HEK293 (cell line): ENCODE results near the gene AUH.

Experiments used
- CTCF ChIA-PET: fragments of 350-600 bp; formaldehyde crosslinking; extraction: SDS; loops from one replicate; lab custom pipeline; 2021; ENCODE audit warnings: antibody characterized with exemption; lab: Yijun Ruan, JAX
- POLR2A ChIA-PET: fragments of 300-600 bp; formaldehyde crosslinking; extraction: SDS; loops from one replicate; lab custom pipeline; 2020; ENCODE audit warnings: antibody characterized with exemption, inconsistent platforms; lab: Yijun Ruan, JAX
- H3K27ac ChIP-seq: fragments of 200-500 bp; sonication (Bioruptor generic); 2 replicates; pipeline ENCODE4 v1.5.1; 2014; ENCODE audit warnings: low read depth, low read length, control low read depth, inconsistent platforms; ENCODE audit errors: extremely low read depth
- H3K36me3 ChIP-seq, 2 experiments: fragments of 200-500 bp in 1 of 2; sonication (Bioruptor generic) in 1 of 2; 1 replicate in 1 of 2; 2 replicates in 1 of 2; pipeline ENCODE4 v1.5.1; 2014 to 2017; ENCODE audit warnings: inconsistent platforms in 2 of 2, low read length in 2 of 2; ENCODE audit not compliant: control insufficient read depth in 2 of 2, insufficient read depth in 1 of 2
- H3K4me1 ChIP-seq: fragments of 200-500 bp; sonication (Bioruptor generic); 2 replicates; pipeline ENCODE4 v1.5.1; 2014; ENCODE audit warnings: mild to moderate bottlenecking, low read length, inconsistent platforms; ENCODE audit not compliant: control insufficient read depth, insufficient read depth
- H3K4me3 ChIP-seq: 2 replicates; pipeline ENCODE4 v1.5.1; 2011; ENCODE audit warnings: low read depth, mild to moderate bottlenecking, control low read depth, low read length, moderate library complexity
- H3K9me3 ChIP-seq: fragments of 200-500 bp; sonication (Bioruptor generic); 2 replicates; pipeline ENCODE4 v1.5.1; 2014; ENCODE audit warnings: low read depth, low read length, inconsistent platforms; ENCODE audit not compliant: control insufficient read depth, insufficient read depth
- FEZF1 ChIP-seq: fragments of 450-650 bp; formaldehyde crosslinking; IDR thresholded peaks from 2 replicates; pipeline ENCODE4 v1.5.1; 2016; ENCODE audit warnings: missing biosample characterization, missing genetic modification characterization
- PRDM1 ChIP-seq: fragments of 450-650 bp; formaldehyde crosslinking; IDR thresholded peaks from 2 replicates; pipeline ENCODE4; 2016; ENCODE audit warnings: missing biosample characterization, missing genetic modification characterization
- PRDM6 ChIP-seq: fragments of 450-650 bp; formaldehyde crosslinking; IDR thresholded peaks from 2 replicates; pipeline ENCODE4 v1.5.1; 2017; ENCODE audit warnings: missing biosample characterization, missing genetic modification characterization
- ZBTB17 ChIP-seq: fragments of 450-650 bp; formaldehyde crosslinking; IDR thresholded peaks from 2 replicates; pipeline ENCODE4 v1.5.1; 2016; ENCODE audit warnings: missing biosample characterization, missing genetic modification characterization
- ZBTB20 ChIP-seq: fragments of 450-650 bp; formaldehyde crosslinking; IDR thresholded peaks from 2 replicates; pipeline ENCODE4 v1.5.1; 2016; ENCODE audit warnings: missing biosample characterization, missing genetic modification characterization
- ZFP3 ChIP-seq: fragments of 450-650 bp; formaldehyde crosslinking; IDR thresholded peaks from 2 replicates; pipeline ENCODE4 v1.5.1; 2016; ENCODE audit warnings: low read depth, missing biosample characterization, missing genetic modification characterization
- ZNF133 ChIP-seq: fragments of 450-650 bp; formaldehyde crosslinking; IDR thresholded peaks from 2 replicates; pipeline ENCODE4 v1.5.1; 2016; ENCODE audit warnings: missing biosample characterization, missing genetic modification characterization
- ZNF18 ChIP-seq: fragments of 450-650 bp; formaldehyde crosslinking; IDR thresholded peaks from 2 replicates; pipeline ENCODE4 v1.5.1; 2016; ENCODE audit warnings: missing biosample characterization, missing genetic modification characterization
- ZNF324 ChIP-seq: fragments of 450-650 bp; formaldehyde crosslinking; IDR thresholded peaks from 2 replicates; pipeline ENCODE4 v1.5.1; 2016; ENCODE audit warnings: missing biosample characterization, missing genetic modification characterization
- ZNF335 ChIP-seq: fragments of 450-650 bp; formaldehyde crosslinking; conservative IDR thresholded peaks from 2 replicates; pipeline ENCODE4 v1.5.1; 2016; ENCODE audit warnings: missing biosample characterization, missing genetic modification characterization
- ZNF514 ChIP-seq: fragments of 450-650 bp; formaldehyde crosslinking; IDR thresholded peaks from 2 replicates; pipeline ENCODE4 v1.5.1; 2016; ENCODE audit warnings: missing biosample characterization, missing genetic modification characterization
- ZNF660 ChIP-seq: fragments of 450-650 bp; IDR thresholded peaks from 2 replicates; pipeline ENCODE4 v1.5.1; 2018; ENCODE audit warnings: missing biosample characterization, mild to moderate bottlenecking, missing genetic modification characterization

AUH gene

GRCh38 chr9:91360551-91361290, 997 bp downstream of the AUH start:
- peak overlapping the region; percentile 66; the same call in 1 of the 2 replicates for H3K27ac ChIP-seq
- CTCF ChIA-PET = interaction anchor here (0.6 to 1.5 kb wide), 9 partner anchors 13 to 445 kb away, joined by 3 to 7 read pairs (median 3); no protein-coding TSS in a partner anchor

GRCh38 chr9:91359734-91360470, 1.8 kb downstream of the AUH start:
- CTCF ChIA-PET = interaction anchor here (0.6 to 1.5 kb wide), 6 partner anchors 13 to 190 kb away, joined by 3 to 7 read pairs (median 3); no protein-coding TSS in a partner anchor
- peaks cover 3 to 16% of the 10 kb centered on the region in 2 experiments; a peak in 2 of 3 replicates for H3K36me3 ChIP-seq
- peak overlapping the region; percentile 95 for H3K4me3 ChIP-seq
- no peak overlapping the region for H3K27ac ChIP-seq
- H3K4me1 ChIP-seq = no peaks in the 10 kb centered on the region
- H3K9me3 ChIP-seq = no peaks in the 10 kb centered on the region
- TF ChIP-seq ZNF324 (tag by site-specific recombination) (no peak), ZBTB17 (no peak), ZNF18 (tag by site-specific recombination) (no peak), ZNF133 (tag by site-specific recombination) (no peak), ZFP3 (no peak)
- POLR2A ChIA-PET = interaction anchor here (0.7 to 1.4 kb wide), 2 partner anchors 64 kb away, joined by 3 to 7 read pairs; partner anchors contain the start of gene NFIL3

More at GRCh38 chr9:91360551-91361290, 997 bp downstream of the AUH start:
- TF ChIP-seq PRDM1 (tag by site-specific recombination) (peak; percentile 52), ZBTB20 (tag by site-specific recombination) (0 out of 2 replicates have a peak, but pooled peaks have one; percentile 7), FEZF1 (tag by site-specific recombination) (0 out of 2 replicates have a peak, but pooled peaks have one; percentile 22), ZNF335 (tag by site-specific recombination) (0 out of 2 replicates have a peak, but pooled peaks have one; percentile 55), ZNF514 (no peak)
- POLR2A ChIA-PET = interaction anchor here (1.0 to 1.4 kb wide), 2 partner anchors 63 to 261 kb away, joined by 3 to 7 read pairs; partner anchors contain the start of gene NFIL3
- no peaks in the 10 kb centered on the region for H3K9me3 ChIP-seq
- peaks cover under 1 to 9% of the 10 kb centered on the region in 2 experiments; a peak in 1 of 3 replicates for H3K36me3 ChIP-seq
- no peaks in the 10 kb centered on the region for H3K4me1 ChIP-seq
- peak overlapping the region; percentile 95 for H3K4me3 ChIP-seq

DNA sequence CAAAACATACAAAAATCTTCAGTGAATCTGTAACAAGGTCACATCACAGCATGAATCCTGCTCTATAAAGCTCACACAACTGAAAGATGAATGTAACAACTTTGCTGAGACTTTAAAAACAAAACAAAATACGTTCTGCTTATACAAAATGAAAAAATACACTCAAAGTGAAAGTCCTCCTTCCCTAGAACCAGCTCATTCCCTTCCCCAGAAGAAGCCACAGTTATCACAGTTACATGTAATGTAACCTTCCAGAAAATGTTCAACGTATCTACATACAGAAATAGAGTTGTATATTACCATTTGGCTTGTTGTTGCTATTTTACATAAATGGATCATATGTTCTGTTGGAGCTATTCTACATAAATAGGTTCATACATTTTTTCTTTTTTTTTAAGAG, 2.6 kb downstream of the AUH start:
- Histone ChIP-seq H3K4me1 (no peaks in the 10 kb centered on the region), H3K36me3 (peaks cover 3 to 22% of the 10 kb centered on the region in 2 experiments; a peak in 2 of 3 replicates), H3K4me3 (no peak overlapping the region), H3K27ac (no peak overlapping the region), H3K9me3 (no peaks in the 10 kb centered on the region)
- POLR2A ChIA-PET = interaction anchor here (0.7 kb wide), 1 partner anchor 65 kb away, joined by 3 read pairs; the partner anchor contains the start of gene NFIL3
- no peak for TF ChIP-seq ZNF660 (tag by site-specific recombination)
- peak; percentile 41; the same call in 1 of the 2 replicates for TF ChIP-seq PRDM6 (tag by site-specific recombination)
- CTCF ChIA-PET = interaction anchor here (0.7 to 1.5 kb wide), 4 partner anchors 11 to 67 kb away, joined by 3 read pairs; no protein-coding TSS in a partner anchor
